Measurements from ENCODE around the gene RASA3.
A peak's percentile ranks its signal among the peaks of the same experiment; 100 is the strongest.

Gene RASA3

GRCh38 chr13:114017966-114018365 lies 114.5 kb downstream of the RASA3 start:
- H3K9ac ChIP-seq (ENCODE audit: low read depth, low read length): no peak overlapping the region
- ATAC-seq (ENCODE audit: insufficient read depth, low read depth) (no peak), DNase-seq (no peak)
- no peaks in the 10 kb centered on the region for H3K79me2 ChIP-seq (ENCODE audit: insufficient read depth, low read length)
- no peak for TF ChIP-seq CTCF (IDR thresholded peaks at IDR 0.05; ENCODE audit: borderline replicate concordance, extremely low read depth, low read length, poor library complexity, severe bottlenecking)
- no peak for TF ChIP-seq EZH2 (IDR thresholded peaks at IDR 0.05; ENCODE audit: borderline replicate concordance, low read depth, low read length, severe bottlenecking)
- H2AFZ ChIP-seq (ENCODE audit: low read depth, low read length): no peak overlapping the region
- peaks cover 5% of the 10 kb centered on the region; the same call in 1 of the 2 replicates for H4K20me1 ChIP-seq (ENCODE audit: insufficient read depth, low read length)
- H3K27me3 ChIP-seq (ENCODE audit: insufficient read depth, low read length, poor library complexity): no peaks in the 10 kb centered on the region
- no peaks in the 10 kb centered on the region for H3K9me3 ChIP-seq (ENCODE audit: insufficient read depth, low read length, severe bottlenecking)
- H3K4me3 ChIP-seq (ENCODE audit: low read depth in 1 of 2, low read length in 2 of 2): no peak overlapping the region
- no peaks in the 10 kb centered on the region for H3K4me1 ChIP-seq (ENCODE audit: insufficient read depth, low read length)
- peaks cover 91% of the 10 kb centered on the region for H3K36me3 ChIP-seq (ENCODE audit: insufficient read depth, low read length)
- no peak overlapping the region for H3K27ac ChIP-seq (ENCODE audit: low read length)
- H3K4me2 ChIP-seq (ENCODE audit: insufficient read depth, low read length): no peak overlapping the region

GRCh38 chr13:114017028-114017630 lies 115.3 kb downstream of the RASA3 start:
- Histone ChIP-seq H3K4me1 (ENCODE audit: insufficient read depth, low read length) (no peaks in the 10 kb centered on the region), H3K79me2 (ENCODE audit: insufficient read depth, low read length) (no peaks in the 10 kb centered on the region), H3K27ac (ENCODE audit: low read length) (no peak overlapping the region), H3K4me2 (ENCODE audit: insufficient read depth, low read length) (no peak overlapping the region), H3K9ac (ENCODE audit: low read depth, low read length) (no peak overlapping the region), H3K27me3 (ENCODE audit: insufficient read depth, low read length, poor library complexity) (no peaks in the 10 kb centered on the region), H3K9me3 (ENCODE audit: insufficient read depth, low read length, severe bottlenecking) (no peaks in the 10 kb centered on the region), H3K4me3 (ENCODE audit: low read depth in 1 of 2, low read length in 2 of 2) (no peak overlapping the region), H2AFZ (ENCODE audit: low read depth, low read length) (no peak overlapping the region), H4K20me1 (ENCODE audit: insufficient read depth, low read length) (peaks cover 5% of the 10 kb centered on the region; the same call in 1 of the 2 replicates), H3K36me3 (ENCODE audit: insufficient read depth, low read length) (peaks cover 91% of the 10 kb centered on the region)
- no peak for DNase-seq
- TF ChIP-seq CTCF (IDR thresholded peaks at IDR 0.05; ENCODE audit: borderline replicate concordance, extremely low read depth, low read length, poor library complexity, severe bottlenecking): peak; percentile 31
- TF ChIP-seq EZH2 (IDR thresholded peaks at IDR 0.05; ENCODE audit: borderline replicate concordance, low read depth, low read length, severe bottlenecking): no peak
- ATAC-seq (ENCODE audit: insufficient read depth, low read depth): no peak

GRCh38 chr13:114016321-114017027 lies 115.9 kb downstream of the RASA3 start:
- Histone ChIP-seq H3K9me3 (ENCODE audit: insufficient read depth, low read length, severe bottlenecking) (no peaks in the 10 kb centered on the region), H3K4me1 (ENCODE audit: insufficient read depth, low read length) (no peaks in the 10 kb centered on the region), H3K27ac (ENCODE audit: low read length) (no peak overlapping the region), H3K36me3 (ENCODE audit: insufficient read depth, low read length) (peaks cover 91% of the 10 kb centered on the region), H4K20me1 (ENCODE audit: insufficient read depth, low read length) (peaks cover 5% of the 10 kb centered on the region; the same call in 1 of the 2 replicates), H2AFZ (ENCODE audit: low read depth, low read length) (no peak overlapping the region), H3K4me2 (ENCODE audit: insufficient read depth, low read length) (no peak overlapping the region), H3K27me3 (ENCODE audit: insufficient read depth, low read length, poor library complexity) (no peaks in the 10 kb centered on the region), H3K79me2 (ENCODE audit: insufficient read depth, low read length) (no peaks in the 10 kb centered on the region), H3K9ac (ENCODE audit: low read depth, low read length) (no peak overlapping the region), H3K4me3 (ENCODE audit: low read depth in 1 of 2, low read length in 2 of 2) (no peak overlapping the region)
- ATAC-seq (ENCODE audit: insufficient read depth, low read depth) (no peak), DNase-seq (no peak)
- TF ChIP-seq CTCF (IDR thresholded peaks at IDR 0.05; ENCODE audit: borderline replicate concordance, extremely low read depth, low read length, poor library complexity, severe bottlenecking) (no peak), EZH2 (IDR thresholded peaks at IDR 0.05; ENCODE audit: borderline replicate concordance, low read depth, low read length, severe bottlenecking) (no peak)

Data from DND-41 (cell line).